SHP77 (cell line): ENCODE data around the gene DLST.
A peak's percentile ranks its signal among the peaks of the same experiment; 100 is the strongest.
"Not testable (repeated sequence)": the region's sequence is repeated elsewhere in the genome, so short reads cannot be mapped to it uniquely, and the experiment has no call there.

Experiments used
- DNase-seq, 2 experiments: peaks; one replicate each; lab custom pipeline; 2025; lab: John Stamatoyannopoulos, UW

DLST gene

GRCh38 chr14:74917646-74918081 is 35.9 kb downstream of the DLST start:
- DNase-seq: no peak

DNA sequence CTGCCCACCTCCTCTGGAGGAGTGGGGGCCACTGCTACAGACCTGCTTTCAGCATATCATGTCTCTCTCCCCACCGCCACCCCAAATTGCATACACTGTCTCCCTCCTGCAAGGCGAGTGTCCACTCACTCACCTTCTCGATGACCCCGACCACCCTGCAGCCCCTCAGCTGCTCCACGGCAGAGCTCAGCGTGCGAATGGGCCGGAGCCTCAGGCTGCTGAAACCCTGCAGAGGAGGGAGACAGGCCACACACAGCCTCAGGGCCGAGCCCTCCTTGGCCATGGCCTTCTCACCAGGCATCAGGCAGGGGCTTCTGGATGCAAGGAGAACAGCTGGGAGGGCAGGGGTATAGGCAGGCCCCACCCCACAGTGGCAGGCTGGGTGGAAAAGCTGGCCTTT is 36.7 kb downstream of the DLST start:
- DNase-seq: no peak

DNA sequence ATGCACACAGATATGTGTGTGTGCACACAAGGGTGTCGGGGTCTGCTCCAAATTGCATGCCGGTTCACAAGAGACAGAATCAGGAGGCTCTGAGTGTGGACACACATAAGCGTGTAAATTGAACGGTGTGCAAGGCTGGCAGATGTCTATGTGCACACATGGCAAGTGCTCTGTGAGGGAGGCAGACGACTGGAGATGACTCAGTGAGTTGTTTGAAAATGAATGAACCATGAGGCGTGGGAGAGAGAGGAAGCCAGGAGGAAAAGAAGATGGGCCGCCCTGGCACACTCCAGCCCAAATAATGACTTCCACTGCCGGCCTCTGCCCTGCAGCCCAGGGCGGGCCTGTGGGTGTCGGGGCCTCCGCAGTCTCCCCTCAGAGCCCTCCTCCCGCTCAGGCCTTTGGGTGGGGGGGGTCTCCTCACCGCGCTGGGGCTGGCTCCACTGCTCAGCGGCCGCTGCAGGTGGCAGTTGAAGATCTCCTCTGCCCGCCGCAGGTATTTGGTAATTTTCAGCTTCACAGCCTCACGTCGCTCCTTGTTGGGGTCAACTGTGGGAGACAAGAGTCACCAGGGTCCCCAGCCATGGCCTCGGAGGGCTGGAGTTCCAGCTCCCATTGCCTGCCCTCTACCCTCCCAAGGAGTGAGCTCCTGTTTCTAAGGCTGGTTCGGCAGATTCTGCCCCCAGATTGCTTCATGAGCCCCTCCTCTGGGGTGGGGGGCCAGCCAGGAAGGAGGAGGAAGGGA is 37.9 kb downstream of the DLST start:
- no peak for DNase-seq

GRCh38 chr14:74920281-74920680 is 38.6 kb downstream of the DLST start:
- DNase-seq: no peak

DNA sequence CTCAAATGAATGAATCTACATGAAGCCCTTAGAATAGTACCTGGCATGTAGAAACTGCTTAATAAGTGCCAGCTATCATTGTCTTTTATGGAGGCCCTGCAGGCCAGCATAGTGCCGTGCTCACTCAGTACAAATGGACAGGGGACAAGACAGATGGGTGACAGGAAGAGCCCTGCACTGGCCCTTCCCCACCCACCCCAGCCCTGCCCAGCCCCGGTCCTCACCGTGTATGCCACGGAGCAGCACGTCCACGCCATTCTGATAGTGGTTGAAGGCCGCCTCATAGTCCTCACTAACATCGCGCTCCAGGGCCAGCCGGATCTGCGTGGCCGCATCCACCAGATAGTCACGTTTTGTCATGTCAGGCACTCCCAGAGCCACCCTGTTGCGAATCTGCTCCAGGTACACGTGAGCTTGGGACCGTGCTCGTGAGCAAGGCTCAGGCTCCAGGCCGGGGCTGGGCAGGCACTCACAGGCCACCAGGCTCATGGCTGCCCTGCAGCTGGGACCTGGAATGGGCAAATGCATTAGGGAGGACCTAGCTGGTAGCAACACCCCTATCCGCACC is 39.4 kb downstream of the DLST start:
- no peak for DNase-seq

DNA sequence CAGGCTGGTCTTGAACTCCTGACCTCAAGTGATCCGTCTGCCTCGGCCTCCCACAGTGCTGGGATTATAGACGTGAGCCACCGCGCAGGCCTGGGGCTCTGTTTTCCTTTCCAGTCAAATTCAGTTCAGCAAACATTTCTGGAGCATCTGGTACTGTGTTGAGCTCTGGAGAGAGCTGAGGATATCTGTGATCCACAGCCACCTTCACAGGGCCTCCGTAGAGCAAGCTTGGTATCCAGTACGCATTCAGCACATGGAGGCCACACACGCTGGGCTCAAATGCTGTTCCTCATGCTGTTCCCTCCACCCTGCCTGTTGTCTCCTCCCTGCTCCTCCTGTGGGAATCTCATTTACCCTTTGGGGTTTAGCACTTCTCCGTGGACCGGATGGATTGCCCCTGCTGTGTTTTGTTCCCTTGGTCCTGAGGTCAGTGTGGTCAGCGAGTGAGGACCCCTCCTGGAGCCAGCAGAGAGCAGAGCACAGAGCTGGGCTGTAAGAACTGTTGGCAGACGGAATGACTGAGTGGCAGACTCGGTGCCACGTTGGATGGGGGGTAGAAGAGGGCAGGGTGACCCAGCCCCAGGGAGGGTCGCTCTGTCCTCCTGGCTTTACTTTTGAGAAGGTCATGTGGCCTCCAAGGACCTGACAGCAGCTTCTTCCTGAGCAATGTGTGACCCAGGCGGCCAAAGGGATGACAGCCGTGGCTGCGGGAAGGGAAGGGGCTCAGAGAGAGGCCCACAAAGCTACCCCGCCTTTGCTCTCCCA is 40.5 kb downstream of the DLST start:
- DNase-seq: no peak

- peak; percentile 68 to 94 for DNase-seq
Observed at GRCh38 chr14:74922752-74923401, 41.2 kb downstream of the DLST start, which contains the start of gene RPS6KL1. TSS of gene RPS6KL1 (minus strand) at chr14:74923260. CDS start at chr14:74921541, 1,719 bp downstream.

- no peak for DNase-seq
Observed at GRCh38 chr14:74924061-74924460, 42.3 kb downstream of the DLST start.

DNA sequence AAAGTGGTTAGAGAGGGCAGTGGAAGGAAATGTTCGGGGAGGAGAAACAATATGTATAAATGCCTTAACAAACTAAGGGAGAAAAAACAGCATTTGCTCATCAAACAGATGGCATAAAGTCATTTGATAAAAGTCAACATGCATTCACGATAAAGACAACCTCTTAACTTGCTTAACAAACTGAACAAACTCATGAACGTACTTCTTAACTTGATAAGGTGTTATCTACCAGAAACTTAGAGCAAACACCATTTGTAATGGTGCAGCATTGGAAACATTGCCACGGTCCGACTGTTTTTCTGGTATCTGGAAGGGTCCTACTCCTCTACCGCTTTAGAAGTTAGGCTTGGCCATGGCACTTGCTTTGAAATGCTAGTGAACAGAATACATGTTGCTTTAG is 45.5 kb downstream of the DLST start:
- no peak for DNase-seq

- no peak for DNase-seq
Observed at GRCh38 chr14:74929242-74929641, 47.5 kb downstream of the DLST start.

DNA sequence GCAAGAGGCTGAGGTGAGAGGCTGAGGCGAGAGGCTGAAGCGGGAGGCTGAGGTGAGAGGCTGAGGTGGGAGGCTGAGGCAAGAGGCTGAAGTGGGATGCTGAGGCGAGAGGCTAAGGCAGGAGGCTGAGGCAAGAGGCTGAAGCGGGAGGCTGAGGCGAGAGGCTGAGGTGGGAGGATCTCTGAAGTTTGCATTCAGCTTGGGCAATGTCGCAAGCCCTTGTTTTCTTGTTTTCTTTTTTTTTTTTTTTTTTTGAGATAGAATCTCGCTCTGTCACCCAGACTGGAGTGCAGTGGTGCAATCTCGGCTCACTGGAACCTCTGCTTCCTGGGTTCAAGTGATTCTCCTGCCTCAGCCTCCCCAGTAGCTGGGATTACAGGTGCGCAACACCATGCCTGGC is 50.0 kb downstream of the DLST start:
- DNase-seq: not testable (repeated sequence)

DNA sequence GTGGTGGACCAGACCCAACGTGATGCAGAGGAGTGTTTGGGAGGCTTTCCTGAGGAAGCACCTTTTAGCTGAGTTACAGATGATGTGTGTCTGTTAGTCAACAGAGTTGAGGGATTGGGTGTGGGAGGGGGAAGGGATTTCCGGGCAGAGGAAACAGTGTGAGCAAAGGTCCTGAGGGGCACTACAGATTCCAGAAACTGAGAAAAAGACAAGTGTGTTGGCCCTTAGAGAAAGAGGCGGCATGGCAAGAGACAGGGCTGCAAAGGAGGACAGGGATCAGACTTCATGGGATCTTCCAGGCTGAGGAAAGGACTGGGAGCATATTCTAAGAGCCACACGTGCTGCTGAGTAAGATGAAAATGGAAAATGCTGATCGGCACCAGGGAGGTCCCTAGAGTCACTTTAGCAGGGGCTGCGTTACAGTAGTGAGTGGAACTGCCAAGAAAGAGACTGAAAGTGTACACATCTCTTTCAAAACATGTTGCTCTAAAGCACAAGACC is 50.7 kb downstream of the DLST start:
- DNase-seq: no peak

GRCh38 chr14:74932936-74933335 is 51.2 kb downstream of the DLST start:
- not testable (repeated sequence) for DNase-seq

DNA sequence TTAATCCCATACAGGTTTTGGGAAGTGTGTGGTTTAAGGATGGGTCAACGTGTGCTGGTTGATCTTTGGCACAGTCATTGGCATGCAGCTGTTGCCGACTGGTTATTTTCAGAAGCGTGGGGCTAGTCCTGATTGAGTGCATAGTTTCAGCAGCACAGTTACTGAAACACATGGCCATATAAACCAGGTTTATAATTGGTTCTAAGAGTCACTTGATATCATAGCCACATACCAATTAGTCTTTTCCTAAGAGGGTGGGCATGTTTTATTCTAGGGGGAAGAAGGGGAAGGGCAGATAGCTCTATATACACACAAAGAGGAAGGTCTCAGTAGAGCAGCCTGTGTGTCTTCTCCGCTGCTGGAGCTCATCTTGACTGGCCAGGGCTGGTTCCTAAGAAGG is 52.3 kb downstream of the DLST start:
- no peak for DNase-seq

GRCh38 chr14:74934476-74935359 is 53.0 kb downstream of the DLST start:
- DNase-seq: no peak

DNA sequence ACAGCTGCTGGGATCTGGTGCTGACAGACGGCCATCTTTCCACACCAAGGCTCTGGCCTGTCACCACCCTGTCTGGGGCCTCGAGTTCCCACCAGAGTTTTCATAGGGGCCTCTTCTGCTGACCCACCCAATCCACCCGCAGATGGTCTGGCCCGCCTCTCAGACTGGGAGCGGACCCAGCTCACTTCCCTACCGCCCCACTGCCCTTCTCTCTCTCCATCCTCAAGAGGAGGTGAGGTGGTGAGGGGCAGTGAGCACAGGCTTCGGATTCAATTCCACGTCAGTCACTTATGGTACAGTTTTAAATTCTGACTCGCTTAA is 53.6 kb downstream of the DLST start:
- no peak for DNase-seq

DNA sequence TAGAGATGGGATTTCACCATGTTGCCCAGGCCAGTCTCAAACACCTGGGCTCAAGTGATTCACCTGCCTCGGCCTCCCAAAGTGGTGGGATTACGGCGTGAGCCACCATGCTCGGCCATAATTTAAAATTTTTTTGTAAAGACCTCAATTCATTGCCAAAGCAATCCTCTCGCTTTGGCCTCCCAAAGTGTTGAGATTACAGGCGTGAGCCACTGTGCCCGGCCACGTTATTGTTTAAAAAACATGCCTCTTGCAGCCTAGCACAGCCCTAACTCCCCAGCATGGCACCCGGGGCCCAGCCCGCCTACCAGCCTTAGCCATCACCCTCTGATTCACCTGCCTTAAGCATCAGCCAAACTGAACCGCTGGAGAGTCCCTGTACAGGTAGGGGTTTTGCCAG is 54.4 kb downstream of the DLST start:
- no peak for DNase-seq

- DNase-seq: no peak
Observed at GRCh38 chr14:74936731-74937130, 55.0 kb downstream of the DLST start.

GRCh38 chr14:74937171-74937570 is 55.5 kb downstream of the DLST start:
- no peak for DNase-seq

- DNase-seq: no peak
Observed at GRCh38 chr14:74938531-74939495, 57.1 kb downstream of the DLST start.
